Liver (tissue), 9 donors: Measurements from ENCODE around the gene HLA-DRA. TPM values are rescaled to one million over a fixed set of nuclear protein-coding genes. Genes with fewer than 3 reads are reported as not detected.

Experiments
- DNase-seq: peaks from one replicate; pipeline ENCODE4 v3.0.0-alpha.2; 2017; ENCODE audit warnings: low spot score
- H3K27ac ChIP-seq, 2 donors: one replicate each; pipeline ENCODE4 v1.7.0; 2013; ENCODE audit warnings: inconsistent platforms in 2 of 2, low read length in 2 of 2, control low read depth in 1 of 2, low read depth in 1 of 2, mild to moderate bottlenecking in 1 of 2
- H3K27me3 ChIP-seq, 4 donors: one replicate each; pipeline versions ENCODE4 v1.6.1 to v1.7.0; 2013; ENCODE audit warnings: low read length in 3 of 4, inconsistent platforms in 1 of 4, mild to moderate bottlenecking in 1 of 4, moderate library complexity in 1 of 4; ENCODE audit not compliant: control insufficient read depth in 4 of 4, insufficient read depth in 4 of 4
- H3K36me3 ChIP-seq, 4 donors: one replicate each; pipeline versions ENCODE4 v1.6.1 to v1.7.0; 2013; ENCODE audit warnings: low read length in 3 of 4, mild to moderate bottlenecking in 3 of 4, low read depth in 1 of 4, moderate library complexity in 1 of 4; ENCODE audit not compliant: control insufficient read depth in 4 of 4, insufficient read depth in 3 of 4
- H3K4me1 ChIP-seq, 4 donors: one replicate each; pipeline versions ENCODE4 v1.6.1 to v1.7.0; 2013; ENCODE audit warnings: low read length in 3 of 4, mild to moderate bottlenecking in 3 of 4, moderate library complexity in 1 of 4; ENCODE audit not compliant: control insufficient read depth in 4 of 4, insufficient read depth in 4 of 4
- H3K4me3 ChIP-seq, 3 donors: one replicate each; pipeline versions ENCODE4 v1.6.1 to v1.7.0; 2013; ENCODE audit warnings: low read length in 3 of 3, control low read depth in 1 of 3, low read depth in 1 of 3, mild to moderate bottlenecking in 1 of 3
- H3K9ac ChIP-seq, 2 donors: one replicate each; pipeline ENCODE4 v1.7.0; 2013; ENCODE audit warnings: low read length in 2 of 2, mild to moderate bottlenecking in 2 of 2, moderate library complexity in 2 of 2, control low read depth in 1 of 2, low read depth in 1 of 2
- H3K9me3 ChIP-seq, 4 donors: one replicate each; pipeline versions ENCODE4 v1.6.1 to v1.7.0; 2013; ENCODE audit warnings: low read length in 3 of 4; ENCODE audit not compliant: control insufficient read depth in 4 of 4
- ATF3 ChIP-seq: IDR thresholded peaks from 2 replicates; pipeline ENCODE4 v1.6.1; 2016; ENCODE audit warnings: antibody characterized with exemption
- CTCF ChIP-seq: fragments of 150-350 bp; IDR thresholded peaks from 2 replicates; pipeline ENCODE4 v1.5.1; 2017; ENCODE audit warnings: improper control_type of control experiment, low read depth, low read length; ENCODE audit not compliant: missing input control
- FOXA1 ChIP-seq: IDR thresholded peaks from 2 replicates; pipeline ENCODE4 v1.6.1; 2016; ENCODE audit warnings: antibody characterized with exemption
- FOXA2 ChIP-seq: IDR thresholded peaks from 2 replicates; pipeline ENCODE4 v1.6.1; 2016; ENCODE audit warnings: antibody characterized with exemption
- GABPA ChIP-seq, 2 donors: IDR thresholded peaks in 1 of 2; conservative IDR thresholded peaks in 1 of 2; 2 replicates each; pipeline ENCODE4 v1.6.1; 2016; ENCODE audit warnings: antibody characterized with exemption in 2 of 2, mild to moderate bottlenecking in 1 of 2, moderate library complexity in 1 of 2
- HNF4A ChIP-seq, 2 donors: conservative IDR thresholded peaks; 2 replicates each; pipeline ENCODE4 v1.6.1; 2016; ENCODE audit warnings: antibody characterized with exemption in 2 of 2, mild to moderate bottlenecking in 2 of 2
- HNF4G ChIP-seq: IDR thresholded peaks from 2 replicates; pipeline ENCODE4 v1.6.1; 2016; ENCODE audit warnings: antibody characterized with exemption
- NR2F2 ChIP-seq: IDR thresholded peaks from 2 replicates; pipeline ENCODE4 v1.6.1; 2016; ENCODE audit warnings: antibody characterized with exemption
- RAD21 ChIP-seq, 2 donors: IDR thresholded peaks; 2 replicates each; pipeline ENCODE4 v1.6.1; 2016; ENCODE audit warnings: antibody characterized with exemption in 2 of 2, mild to moderate bottlenecking in 2 of 2
- RXRA ChIP-seq, 2 donors: IDR thresholded peaks; 2 replicates each; pipeline ENCODE4 v1.6.1; 2017 to 2018; ENCODE audit warnings: antibody characterized with exemption in 2 of 2, mild to moderate bottlenecking in 1 of 2
- SP1 ChIP-seq: IDR thresholded peaks from 2 replicates; pipeline ENCODE4 v1.6.1; 2018; ENCODE audit warnings: antibody characterized with exemption, mild to moderate bottlenecking
- TAF1 ChIP-seq: conservative IDR thresholded peaks from 2 replicates; pipeline ENCODE4 v1.6.1; 2016; ENCODE audit warnings: antibody characterized with exemption, mild to moderate bottlenecking
- YY1 ChIP-seq: IDR thresholded peaks from 2 replicates; pipeline ENCODE4 v1.6.1; 2016; ENCODE audit warnings: antibody characterized with exemption, mild to moderate bottlenecking
- ZBTB33 ChIP-seq: IDR thresholded peaks from 2 replicates; pipeline ENCODE4 v1.6.1; 2016; ENCODE audit warnings: antibody characterized with exemption
- WGBS: extraction: QIAGEN DNeasy Blood & Tissue Kit; methylation state at CpG from one replicate; pipeline ENCODE4 v1.1.7; 2013; 5-methylcytosine and 5-hydroxymethylcytosine counted together
- polyA plus RNA-seq, 2 donors: library from polyadenylated mRNA; stranded (reverse) in 1 of 2; unstranded in 1 of 2; fragments of 200-250 nt in 1 of 2; fragments of >200 nt in 1 of 2; fragmentation: Nextera tagmentation in 1 of 2; extraction: Ambion mirVana in 1 of 2; gene quantifications; one replicate each; pipeline versions ENCODE4 v1.2.1 to v1.2.3, GENCODE V29; 2013 to 2015
- total RNA-seq, 2 donors: library from RNA; depleted of rRNA; stranded (reverse); fragments of >200 nt; gene quantifications; one replicate each; pipeline ENCODE4 v1.2.3, GENCODE V29; 2014
- donor health status: healthy.
- donor health status: healthy.
- donor health status: healthy.
- donor health status: healthy.
- donor health status: healthy.

HLA-DRA gene
- total and polyA plus RNA-seq, 4 donors, result 53.4 to 145 (median 88.2) TPM

DNA sequence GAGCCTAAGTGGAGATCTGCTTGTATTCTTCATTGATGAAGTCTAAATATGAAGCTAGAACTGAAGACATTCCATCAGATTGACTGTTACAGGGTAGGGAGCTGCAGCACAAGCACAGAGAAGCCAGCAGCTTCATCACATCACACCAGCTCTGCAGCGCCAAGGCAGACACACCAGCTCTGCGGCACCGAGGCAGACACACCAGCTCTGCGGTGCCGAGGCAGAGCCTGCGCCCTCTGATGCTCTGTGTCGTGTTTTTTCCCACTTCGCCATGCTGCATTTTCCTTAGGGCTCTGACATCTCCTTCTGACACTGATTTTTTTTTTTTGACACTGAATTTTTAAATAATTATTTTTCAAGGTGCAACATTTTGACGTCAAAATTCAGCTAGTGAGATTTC lies 33.5 kb upstream of the HLA-DRA start:
- Histone ChIP-seq H3K9ac (no peak overlapping the region), H3K27ac (no peak overlapping the region), H3K9me3 (no peaks in the 10 kb centered on the region), H3K4me1 (no peaks in the 10 kb centered on the region), H3K36me3 (no peaks in the 10 kb centered on the region), H3K27me3 (peaks cover 0 to 15% (median 9%) of the 10 kb centered on the region in 4 donors), H3K4me3 (no peak overlapping the region)
- DNase-seq, result no peak
- WGBS, result 78% methylated on average over 9 of the region's 9 CpGs
- TF ChIP-seq TAF1 (no peak), ATF3 (no peak), CTCF (no peak), GABPA (IDR thresholded peaks at IDR 0.05 in 1 of 2, conservative IDR thresholded peaks at IDR 0.05 in 1 of 2) (no peak), RAD21 (IDR thresholded peaks at IDR 0.05) (no peak), YY1 (no peak), FOXA1 (no peak), NR2F2 (no peak), ZBTB33 (no peak), HNF4G (no peak), SP1 (no peak), FOXA2 (no peak), HNF4A (conservative IDR thresholded peaks at IDR 0.05) (no peak)

DNA sequence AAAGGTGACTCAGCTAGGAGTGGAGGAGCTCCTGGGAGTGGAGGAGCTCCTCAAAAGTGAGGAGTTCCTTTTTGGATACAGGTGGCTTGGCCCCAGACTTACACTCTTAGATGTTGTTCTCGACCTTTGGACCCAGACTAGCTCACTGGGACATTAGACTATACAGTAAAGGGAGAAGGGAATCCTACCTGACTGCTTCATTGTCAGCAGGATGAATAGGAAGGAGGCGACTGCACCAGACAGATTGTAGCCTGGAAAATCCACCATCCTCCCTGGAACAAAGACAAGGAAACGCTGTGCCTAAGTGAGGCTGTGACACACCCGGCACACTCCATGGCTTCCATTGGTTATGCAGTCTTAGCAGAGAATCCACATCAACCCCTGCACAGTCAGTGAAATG lies 32.8 kb upstream of the HLA-DRA start, which contains the start of gene BTNL2:
Gene BTNL2, minus strand, starts transcription at position 325 of the 400 bp plus-strand sequence. Its CDS starts 58 bp downstream, at position 267.
- DNase-seq, result no peak
- Histone ChIP-seq H3K36me3 (no peaks in the 10 kb centered on the region), H3K9ac (no peak within 1 kb of the TSS), H3K9me3 (no peaks in the 10 kb centered on the region), H3K4me1 (no peaks in the 10 kb centered on the region), H3K27ac (no peak within 1 kb of the TSS), H3K27me3 (peaks cover 3 to 15% (median 9%) of the 10 kb centered on the region in 4 donors), H3K4me3 (no peak within 1 kb of the TSS)
- WGBS, result 59% methylated on average over 4 of the region's 4 CpGs
- no peak for TF ChIP-seq RXRA (IDR thresholded peaks at IDR 0.05)
- TF ChIP-seq TAF1, result no peak
- no peak for TF ChIP-seq FOXA2
- TF ChIP-seq HNF4A (conservative IDR thresholded peaks at IDR 0.05), result no peak
- no peak for TF ChIP-seq HNF4G
- no peak for TF ChIP-seq YY1
- no peak for TF ChIP-seq ATF3
- no peak for TF ChIP-seq FOXA1
- no peak for TF ChIP-seq NR2F2
- TF ChIP-seq SP1, result no peak
- TF ChIP-seq CTCF, result no peak
- TF ChIP-seq RAD21 (IDR thresholded peaks at IDR 0.05), result no peak
